Measurements from ENCODE around the gene WDFY2. TPM values are rescaled to one million over a fixed set of nuclear protein-coding genes. Genes with fewer than 3 reads are reported as not detected.

The WDFY2 gene
- total RNA-seq, 1 experiment from 2014 or later: 45.5 TPM

GRCh38 chr13:51769455-51770127 is 185.3 kb downstream of the WDFY2 start:
- DNase-seq (ENCODE audit: low spot score): no peak
- intact Hi-C loops (cut with micrococcal nuclease; ENCODE audit: unreplicated experiment): no loop called here
- no TSS peak for BruUV-seq (replicated peaks)

GRCh38 chr13:51770160-51770559 is 185.9 kb downstream of the WDFY2 start:
- Histone ChIP-seq H3K36me3 (ENCODE audit: insufficient read depth, low read length, poor library complexity, severe bottlenecking) (no peaks in the 10 kb centered on the region), H3K4me1 (ENCODE audit: insufficient read depth, low read length, poor library complexity, severe bottlenecking) (no peaks in the 10 kb centered on the region), H3K9me3 (ENCODE audit: low read depth, low read length, poor library complexity, severe bottlenecking) (no peaks in the 10 kb centered on the region), H3K4me3 (ENCODE audit: low read depth, low read length, poor library complexity, severe bottlenecking) (no peak overlapping the region), H3K27me3 (replicated peaks; ENCODE audit: insufficient read depth, low read depth, low read length, poor library complexity) (no peaks in the 10 kb centered on the region), H3K27ac (ENCODE audit: low read depth, low read length, poor library complexity, severe bottlenecking) (no peak overlapping the region)
- no TSS peak for BruUV-seq (replicated peaks)
- POLR2A ChIA-PET (ENCODE audit: low non-redundant PET): no interaction called here
- CTCF ChIA-PET: no interaction called here
- TF ChIP-seq EZH2 (IDR thresholded peaks at IDR 0.05; ENCODE audit: borderline replicate concordance, low read depth, low read length, poor library complexity, severe bottlenecking) (no peak), CTCF (conservative IDR thresholded peaks at IDR 0.05; ENCODE audit: low read depth, low read length) (no peak)
- DNase-seq (ENCODE audit: low spot score): no peak
- intact Hi-C loops (cut with micrococcal nuclease; ENCODE audit: unreplicated experiment): no loop called here

More at GRCh38 chr13:51769455-51770127, 185.3 kb downstream of the WDFY2 start:
- POLR2A ChIA-PET (ENCODE audit: low non-redundant PET): no interaction called here
- Histone ChIP-seq H3K36me3 (ENCODE audit: insufficient read depth, low read length, poor library complexity, severe bottlenecking) (no peaks in the 10 kb centered on the region), H3K4me3 (ENCODE audit: low read depth, low read length, poor library complexity, severe bottlenecking) (no peak overlapping the region), H3K4me1 (ENCODE audit: insufficient read depth, low read length, poor library complexity, severe bottlenecking) (no peaks in the 10 kb centered on the region), H3K9me3 (ENCODE audit: low read depth, low read length, poor library complexity, severe bottlenecking) (no peaks in the 10 kb centered on the region), H3K27me3 (replicated peaks; ENCODE audit: insufficient read depth, low read depth, low read length, poor library complexity) (no peaks in the 10 kb centered on the region), H3K27ac (ENCODE audit: low read depth, low read length, poor library complexity, severe bottlenecking) (no peak overlapping the region)
- CTCF ChIA-PET: interaction anchor here (0.8 kb wide), 1 partner anchor 28 kb away, joined by 3 read pairs; no protein-coding TSS in a partner anchor
- TF ChIP-seq EZH2 (IDR thresholded peaks at IDR 0.05; ENCODE audit: borderline replicate concordance, low read depth, low read length, poor library complexity, severe bottlenecking): no peak
- no peak for TF ChIP-seq CTCF (conservative IDR thresholded peaks at IDR 0.05; ENCODE audit: low read depth, low read length)

GRCh38 chr13:51770681-51771417 is 186.6 kb downstream of the WDFY2 start:
- POLR2A ChIA-PET (ENCODE audit: low non-redundant PET): no interaction called here
- no peak for TF ChIP-seq EZH2 (IDR thresholded peaks at IDR 0.05; ENCODE audit: borderline replicate concordance, low read depth, low read length, poor library complexity, severe bottlenecking)
- TF ChIP-seq CTCF (conservative IDR thresholded peaks at IDR 0.05; ENCODE audit: low read depth, low read length): no peak
- BruUV-seq (replicated peaks): no TSS peak

More at GRCh38 chr13:51770681-51771417, 186.6 kb downstream of the WDFY2 start:
- Histone ChIP-seq H3K9me3 (ENCODE audit: low read depth, low read length, poor library complexity, severe bottlenecking) (no peaks in the 10 kb centered on the region), H3K4me3 (ENCODE audit: low read depth, low read length, poor library complexity, severe bottlenecking) (no peak overlapping the region), H3K36me3 (ENCODE audit: insufficient read depth, low read length, poor library complexity, severe bottlenecking) (no peaks in the 10 kb centered on the region), H3K27me3 (replicated peaks; ENCODE audit: insufficient read depth, low read depth, low read length, poor library complexity) (no peaks in the 10 kb centered on the region), H3K27ac (ENCODE audit: low read depth, low read length, poor library complexity, severe bottlenecking) (no peak overlapping the region), H3K4me1 (ENCODE audit: insufficient read depth, low read length, poor library complexity, severe bottlenecking) (no peaks in the 10 kb centered on the region)
- CTCF ChIA-PET: no interaction called here
- DNase-seq (ENCODE audit: low spot score): no peak
- intact Hi-C loops (cut with micrococcal nuclease; ENCODE audit: unreplicated experiment): no loop called here
